GM21786 (cell line): ENCODE data around the gene OR10AD1.
A peak's percentile ranks its signal among the peaks of the same experiment; 100 is the strongest.

Experiments used
- ATAC-seq: cut with Tn5 transposase; IDR thresholded peaks from one replicate; pipeline ENCODE4 v1.9.1; 2021; ENCODE audit not compliant: unreplicated experiment

OR10AD1 gene

GRCh38 chr12:48192861-48193260 lies 10.2 kb downstream of the OR10AD1 start:
- no peak for ATAC-seq

DNA sequence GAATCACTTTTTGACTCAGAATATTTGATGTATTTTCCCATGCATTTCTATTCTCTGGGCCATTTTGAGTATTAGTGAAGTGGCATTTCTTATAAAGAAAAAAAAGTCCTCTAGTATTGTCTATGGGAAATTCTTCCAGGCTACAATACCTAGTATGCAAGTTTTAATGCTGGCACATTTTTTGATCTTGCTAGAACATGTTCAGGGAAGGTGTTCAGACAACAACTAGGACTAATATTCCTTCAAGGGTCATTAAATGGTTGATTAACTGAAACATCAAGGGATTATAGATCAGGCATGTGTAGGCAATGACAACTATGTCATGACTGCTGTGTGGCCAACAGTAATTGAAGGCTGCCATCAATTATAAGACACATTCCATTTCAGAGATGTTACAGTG lies 12.0 kb downstream of the OR10AD1 start:
- no peak for ATAC-seq

DNA sequence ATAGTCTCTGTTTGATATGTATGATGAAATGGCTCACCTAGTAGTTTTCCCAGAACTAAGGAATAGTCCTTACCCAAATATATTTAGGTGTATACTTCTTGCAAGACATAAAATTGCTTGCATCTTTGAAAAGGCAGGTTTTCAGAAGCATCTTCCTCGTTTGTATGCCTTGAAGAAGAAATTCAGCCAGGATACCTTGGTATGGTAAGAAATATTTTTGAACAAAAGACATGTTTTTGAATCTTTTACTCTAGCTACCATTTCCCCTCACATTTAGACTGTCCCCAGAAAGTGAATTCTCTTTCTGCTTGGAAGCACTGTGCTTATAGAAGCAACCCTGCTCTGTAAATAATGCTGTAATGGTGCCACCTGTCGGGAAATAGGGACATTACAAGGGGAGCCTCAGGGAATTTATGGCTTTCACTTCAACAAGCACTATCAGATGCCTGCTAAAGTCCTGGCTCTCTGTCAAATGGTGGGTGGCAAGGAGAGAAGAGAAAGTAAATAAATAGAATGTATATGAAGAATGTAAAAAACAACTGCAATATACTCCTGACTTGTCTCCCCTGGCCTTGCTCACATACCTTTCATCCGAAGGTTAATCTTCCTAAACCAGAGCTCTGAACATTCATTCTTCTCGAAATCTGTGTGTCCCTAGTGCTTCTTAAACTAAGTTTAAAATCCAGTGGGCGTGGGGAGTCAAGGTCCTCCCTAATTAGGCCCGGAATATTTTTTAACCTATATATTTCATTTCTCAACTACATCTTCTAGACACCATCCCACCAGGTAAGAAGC lies 13.6 kb downstream of the OR10AD1 start:
- peak; percentile 62 for ATAC-seq

DNA sequence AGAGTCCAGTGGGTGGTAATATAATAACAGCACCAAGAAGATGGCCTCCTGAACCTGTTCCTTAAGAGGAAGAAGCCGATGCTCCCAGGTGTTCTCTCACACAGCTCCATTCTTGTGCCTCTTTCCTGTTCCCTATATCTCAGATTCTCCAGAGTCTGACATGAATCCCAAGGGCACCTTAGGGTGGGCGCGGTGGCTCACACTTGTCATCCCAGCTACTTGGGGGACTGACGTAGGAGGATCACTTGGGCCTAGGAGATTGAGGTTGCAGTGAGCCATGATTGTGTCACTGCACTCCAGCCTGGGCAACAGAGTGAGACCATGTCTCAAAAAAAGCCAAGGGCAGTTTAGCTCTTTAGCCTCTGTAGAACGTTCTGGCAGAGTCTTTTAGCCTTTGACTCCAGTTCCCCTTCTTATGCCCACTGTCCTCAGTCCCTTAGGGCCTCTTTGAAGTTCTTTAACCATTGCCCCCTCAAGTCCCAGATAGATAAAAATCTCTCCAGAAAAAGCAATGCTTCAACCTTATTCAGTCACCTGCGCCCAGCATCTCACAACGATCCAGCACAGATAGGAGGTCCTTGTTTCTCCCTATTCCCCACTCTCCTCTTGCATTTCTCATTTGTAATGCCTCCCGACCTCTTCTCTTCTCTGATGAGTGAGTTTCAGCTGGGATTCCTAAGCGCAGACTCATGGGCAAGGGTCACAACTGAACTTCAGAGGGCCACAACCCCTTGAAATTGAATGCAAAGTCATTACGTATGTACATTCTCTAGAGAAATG lies 15.0 kb downstream of the OR10AD1 start:
- ATAC-seq: no peak

DNA sequence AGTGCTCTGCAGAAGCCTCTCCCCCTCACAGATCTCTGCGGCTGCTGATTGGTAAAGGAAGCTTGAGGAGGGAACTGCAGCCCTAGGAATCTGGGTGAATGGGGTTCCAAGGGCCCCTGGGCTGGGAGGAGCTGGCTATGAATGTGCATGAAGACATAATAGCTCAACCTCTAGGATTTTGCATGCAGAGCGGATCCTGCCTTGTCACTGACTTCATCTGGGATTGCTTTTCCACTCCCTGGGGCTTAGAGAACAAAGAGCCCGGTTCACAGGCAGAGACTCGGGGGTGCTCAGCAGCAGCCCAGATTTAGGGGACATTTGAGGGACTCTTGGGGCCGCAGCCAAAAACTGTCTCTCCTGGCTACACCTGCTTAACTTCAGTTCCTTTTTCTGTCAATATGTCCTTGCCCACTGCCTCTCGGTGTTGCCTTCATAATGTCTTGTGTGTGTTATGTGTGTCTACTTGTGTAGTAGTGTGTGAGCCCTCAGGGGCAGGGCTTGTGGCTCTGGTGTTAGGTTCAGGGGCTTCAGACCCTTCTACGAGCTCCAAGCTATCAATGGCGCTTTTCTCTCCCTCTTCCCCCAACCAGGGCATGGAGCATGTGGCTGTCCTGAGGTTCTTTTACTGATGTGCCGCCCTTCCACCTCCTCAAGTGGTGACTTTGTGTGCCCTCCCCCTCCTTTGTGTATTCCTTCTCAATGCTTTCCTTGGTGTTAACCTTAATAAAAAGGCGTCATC lies 17.7 kb downstream of the OR10AD1 start:
- ATAC-seq: no peak

DNA sequence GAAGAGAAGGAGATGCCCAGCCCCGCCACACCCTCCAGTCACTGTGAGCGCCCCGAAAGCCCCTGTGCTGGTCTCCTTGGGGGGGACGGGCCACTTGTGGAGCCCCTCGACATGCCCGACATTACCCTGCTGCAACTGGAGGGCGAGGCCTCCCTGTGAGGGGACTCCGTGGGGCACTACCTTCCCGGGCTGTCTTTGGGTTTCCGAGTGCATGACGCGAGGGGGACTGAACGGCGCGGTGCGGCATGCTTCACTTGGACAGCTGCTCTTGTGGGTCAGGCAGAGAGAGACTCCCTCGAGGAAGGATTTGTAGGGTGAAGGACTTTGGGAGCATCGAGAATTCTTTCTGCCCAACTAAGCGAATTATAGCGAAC lies 18.6 kb downstream of the OR10AD1 start:
- ATAC-seq: no peak

- no peak for ATAC-seq
These were observed 19.1 kb downstream of the OR10AD1 start for GRCh38 chr12:48183876-48184548.

DNA sequence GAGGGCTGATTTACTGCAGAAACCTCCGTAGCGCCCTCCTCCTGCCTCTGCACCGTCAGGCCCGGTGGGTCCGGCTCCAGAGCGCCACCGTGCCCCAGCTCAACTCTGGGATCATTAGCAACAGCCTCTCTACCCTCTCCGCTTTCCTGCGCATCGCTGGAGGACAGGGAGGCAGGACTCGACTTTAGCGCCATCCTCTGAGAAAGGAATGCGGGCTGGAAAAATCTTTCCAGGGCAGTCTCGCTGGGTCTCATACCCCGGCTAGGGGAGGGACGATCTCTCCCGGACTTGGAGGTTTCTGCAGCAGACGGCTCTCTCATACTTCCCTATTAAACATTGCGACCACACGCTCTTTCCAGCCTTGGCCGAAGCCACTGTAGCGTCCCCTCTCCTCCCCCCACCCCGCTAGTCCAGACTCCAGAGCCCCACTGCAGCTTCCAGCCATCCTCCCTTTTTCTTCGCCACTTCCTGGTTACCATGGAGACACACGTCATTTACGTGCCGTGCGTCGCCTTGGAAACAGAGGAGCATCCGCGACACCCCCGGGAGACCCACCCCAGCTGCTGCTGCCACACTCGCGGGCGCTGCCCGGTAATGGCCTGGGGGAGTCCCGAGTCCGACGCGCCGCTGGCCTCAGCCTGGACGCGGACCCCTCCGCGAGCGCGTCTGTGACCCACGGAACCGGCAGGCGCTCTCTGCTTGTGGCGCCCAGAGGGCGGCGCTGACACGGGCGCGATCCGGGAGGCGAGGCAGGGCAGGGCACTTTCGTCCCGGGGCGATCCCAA lies 19.8 kb downstream of the OR10AD1 start, which contains the start of gene CCDC184:
Gene CCDC184, plus strand, starts transcription at position 554 of the 785 bp plus-strand sequence. CDS start 479 bp downstream, outside the sequence.
- peak; percentile 60 for ATAC-seq

- ATAC-seq: no peak
These were observed 20.5 kb downstream of the OR10AD1 start for GRCh38 chr12:48182631-48183030.

- no peak for ATAC-seq
These were observed 22.1 kb downstream of the OR10AD1 start for GRCh38 chr12:48180857-48181495.

DNA sequence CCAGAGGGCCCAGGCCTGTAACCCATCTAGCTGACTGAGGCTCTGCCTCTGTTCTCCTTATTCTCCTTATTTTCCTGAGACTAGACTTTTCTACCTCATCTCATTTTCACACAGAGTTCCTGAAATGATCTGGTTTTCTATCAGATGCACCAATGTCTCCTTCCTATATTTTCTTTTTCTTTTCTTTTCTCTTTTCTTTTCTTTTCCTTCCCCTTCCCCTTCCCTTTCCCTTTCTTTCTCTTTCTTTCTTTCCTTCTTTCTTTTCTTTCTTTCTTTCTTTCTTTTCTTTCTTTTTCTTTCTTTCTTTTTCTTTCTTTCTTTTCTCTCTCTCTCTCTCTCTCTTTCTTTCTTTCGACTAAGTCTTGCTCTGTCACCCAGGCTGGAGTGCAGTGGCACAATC lies 22.7 kb downstream of the OR10AD1 start:
- ATAC-seq: no peak

DNA sequence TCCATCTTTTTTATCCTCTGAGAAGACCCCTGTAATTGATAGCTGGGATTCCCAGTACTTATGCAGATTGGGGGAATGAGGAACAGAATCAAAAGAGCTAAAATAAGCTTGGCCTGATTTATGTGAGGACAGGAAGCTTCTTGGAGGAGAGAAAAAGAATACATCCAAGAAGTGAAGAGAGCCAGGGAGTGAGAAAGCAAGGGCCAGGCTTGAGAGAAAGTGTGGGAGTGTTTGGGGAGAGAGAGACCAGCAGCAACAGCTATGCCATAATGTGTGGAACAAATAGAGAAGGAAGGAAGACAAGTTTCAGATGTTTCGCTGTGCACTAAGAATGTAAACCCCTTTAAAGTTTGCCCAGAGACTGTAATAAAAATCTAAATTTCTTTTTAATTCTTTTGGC lies 23.6 kb downstream of the OR10AD1 start:
- no peak for ATAC-seq

DNA sequence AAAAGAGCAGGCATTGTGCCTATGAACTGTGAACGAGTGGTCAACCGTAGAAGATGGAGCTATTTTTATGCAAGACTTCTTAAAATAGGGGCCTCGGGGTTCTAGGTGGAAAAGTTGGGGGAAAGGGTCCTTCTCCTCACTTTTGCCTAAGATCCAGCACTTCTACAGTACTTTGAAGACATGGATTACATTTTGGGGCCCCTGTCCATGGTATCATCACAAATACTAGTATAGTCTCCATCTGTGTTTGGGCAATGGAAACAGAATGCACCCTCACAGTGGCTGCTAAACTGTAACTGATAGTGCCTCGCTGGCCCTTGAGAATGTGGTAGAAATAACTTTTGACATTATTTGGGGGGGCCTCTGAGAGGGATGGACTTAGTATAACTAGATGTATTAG lies 25.1 kb downstream of the OR10AD1 start:
- no peak for ATAC-seq

DNA sequence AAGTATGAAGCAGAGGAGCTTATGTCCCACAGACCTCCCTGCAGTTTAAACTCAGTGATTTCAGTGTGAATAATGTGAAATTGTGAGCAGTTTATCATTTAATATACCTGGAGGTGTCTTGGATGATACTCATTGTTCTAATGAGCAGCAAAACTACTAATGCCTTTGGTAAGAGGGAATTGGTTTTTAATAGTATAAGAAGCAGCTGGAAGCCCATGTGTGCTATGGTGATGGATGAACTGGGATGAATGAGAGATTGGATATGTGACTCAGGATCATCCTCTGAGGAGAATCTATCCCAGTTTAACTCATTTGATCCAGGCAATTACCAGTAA lies 26.7 kb downstream of the OR10AD1 start:
- ATAC-seq: no peak

DNA sequence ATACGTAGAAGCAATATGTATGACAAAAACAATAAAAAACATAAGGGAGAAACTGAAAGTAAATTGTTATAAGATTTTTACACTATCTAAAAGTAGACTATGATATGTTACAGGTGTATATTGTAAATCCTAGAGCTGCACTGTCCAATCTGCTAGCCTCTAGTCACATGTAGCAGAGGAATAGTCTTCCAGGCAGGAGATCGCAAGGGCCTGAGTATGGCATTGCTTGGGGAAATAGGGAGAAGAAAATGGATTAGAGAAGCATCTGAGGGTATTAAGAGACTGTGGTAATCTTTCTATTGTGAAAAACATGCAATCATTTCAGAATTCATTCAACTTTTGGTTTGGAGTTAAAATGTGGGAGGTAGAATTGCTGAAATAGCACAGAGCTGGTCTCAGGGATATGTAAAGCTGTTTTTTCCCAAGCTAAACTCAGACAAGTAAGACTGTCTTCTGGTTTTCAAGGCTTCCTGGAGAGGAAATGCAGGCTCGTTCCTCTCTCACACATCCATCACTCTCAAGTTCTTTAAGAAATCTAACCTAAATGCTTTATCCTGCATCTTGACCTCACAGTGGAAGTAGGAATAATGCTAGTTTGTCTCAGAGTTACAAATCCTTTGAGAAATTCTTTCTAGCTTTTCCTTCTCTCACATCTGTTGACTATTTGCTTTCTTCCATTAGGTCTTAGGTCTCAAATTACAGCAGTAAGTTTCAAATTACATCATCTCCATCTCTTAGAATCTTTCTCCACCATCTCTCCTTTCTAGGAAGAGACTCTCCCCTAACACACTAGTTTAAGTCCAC lies 27.3 kb downstream of the OR10AD1 start:
- ATAC-seq: no peak

- ATAC-seq: no peak
These were observed 34.1 kb downstream of the OR10AD1 start for GRCh38 chr12:48169011-48169410.

GRCh38 chr12:48165089-48165981 lies 37.8 kb downstream of the OR10AD1 start:
- no peak for ATAC-seq

DNA sequence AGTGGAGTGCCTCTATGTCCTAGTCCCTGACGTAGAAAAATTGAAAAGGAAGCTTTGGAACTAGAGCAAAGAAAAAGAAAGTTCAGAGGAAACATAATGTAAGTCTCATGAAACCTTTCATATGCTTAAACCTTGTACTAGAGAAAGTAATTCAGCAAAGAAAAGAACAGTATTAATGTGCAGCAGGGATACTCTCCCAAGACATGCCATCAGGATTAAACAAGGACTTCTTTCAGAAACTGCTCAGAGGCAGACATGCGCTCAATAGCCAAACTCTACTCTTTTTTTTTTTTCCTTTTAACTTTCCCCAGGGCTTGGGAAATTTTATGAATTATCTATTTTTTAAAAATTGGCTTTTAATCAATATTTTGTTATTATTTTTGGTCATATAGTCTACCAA lies 38.6 kb downstream of the OR10AD1 start:
- ATAC-seq: no peak
